GM12878 (cell line): ENCODE data around the gene ZG16. TPM values are rescaled to one million over a fixed set of nuclear protein-coding genes. Genes with fewer than 3 reads are reported as not detected.
A peak's percentile ranks its signal among the peaks of the same experiment; 100 is the strongest.

ENCODE experiments used
- ATAC-seq: fragments of 200-7000 bp; cut with Tn5 transposase; 3 replicates; pipeline ENCODE4 v1.9.1; 2020; ENCODE audit warnings: mild to moderate bottlenecking, moderate library complexity
- BruUV-seq: library from RNA; stranded (reverse); fragments of 400-500 nt; replicated peaks from 2 replicates; lab custom pipeline; 2021; lab: Mats Ljungman, UMichigan
- CTCF ChIA-PET: fragments of 300-600 bp; sonication (Branson Sonifier 250); formaldehyde crosslinking; extraction: SDS; loops from one replicate; lab custom pipeline; 2021; ENCODE audit warnings: inconsistent platforms; lab: Yijun Ruan, JAX
- POLR2A ChIA-PET: fragments of 350-600 bp; formaldehyde crosslinking; extraction: SDS; loops from one replicate; lab custom pipeline; 2021; ENCODE audit warnings: inconsistent platforms; lab: Charles Lee
- RAD21 ChIA-PET: fragments of 300-600 bp; sonication (Branson Sonifier 250); formaldehyde crosslinking; loops from one replicate; lab custom pipeline; 2023; ENCODE audit warnings: antibody characterized with exemption; ENCODE audit not compliant: unreplicated experiment; lab: Charles Lee
- SMC1A ChIA-PET: fragments of 300-600 bp; sonication (Branson Sonifier 250); formaldehyde crosslinking; loops from one replicate; lab custom pipeline; 2023; ENCODE audit not compliant: unreplicated experiment, uncharacterized antibody; lab: Charles Lee
- DNase-seq: peaks from one replicate; pipeline ENCODE4 v3.0.0-alpha.2; 2011; ENCODE audit warnings: low read depth, low spot score
- FAIRE-seq: peaks from 3 replicates; lab custom pipeline; 2011; peaks lifted over from hg19 to GRCh38; lab: Jason Lieb, UNC
- H2AFZ ChIP-seq: 2 replicates; pipeline ENCODE4 v1.6.0; 2011; ENCODE audit warnings: low read depth, low read length, control low read depth; ENCODE audit not compliant: control insufficient read depth
- H3K27ac ChIP-seq: 2 replicates; pipeline ENCODE4 v1.5.1; 2011; ENCODE audit warnings: control low read depth; ENCODE audit not compliant: control insufficient read depth, insufficient read depth
- H3K27me3 ChIP-seq, 2 experiments: replicated peaks in 1 of 2; 2 replicates each; pipeline versions ENCODE4 v1.6.0 to v1.6.1; 2011; ENCODE audit warnings: low read length in 1 of 2; ENCODE audit not compliant: control insufficient read depth in 2 of 2, insufficient read depth in 2 of 2
- H3K36me3 ChIP-seq, 2 experiments: 2 replicates each; pipeline ENCODE4 v1.5.1; 2011; ENCODE audit warnings: low read length in 1 of 2; ENCODE audit not compliant: control insufficient read depth in 2 of 2, insufficient read depth in 2 of 2
- H3K4me1 ChIP-seq: 2 replicates; pipeline ENCODE4 v1.6.1; 2011; ENCODE audit warnings: mild to moderate bottlenecking, low read length, moderate library complexity, mixed read lengths; ENCODE audit not compliant: control insufficient read depth, insufficient read depth
- H3K4me2 ChIP-seq: 2 replicates; pipeline ENCODE4 v1.6.0; 2011; ENCODE audit warnings: control low read depth; ENCODE audit not compliant: control insufficient read depth, insufficient read depth
- H3K4me3 ChIP-seq: fragments of 200-600 bp; sonication (generic); 2 replicates; pipeline ENCODE4 v1.5.1; 2016
- H3K79me2 ChIP-seq: 2 replicates; pipeline ENCODE4 v1.6.0; 2011; ENCODE audit warnings: low read length; ENCODE audit not compliant: control insufficient read depth, insufficient read depth
- H3K9ac ChIP-seq: 2 replicates; pipeline ENCODE4 v1.8.0; 2011; ENCODE audit warnings: low read length, control low read depth, mixed read lengths; ENCODE audit not compliant: control insufficient read depth, insufficient read depth
- H3K9me3 ChIP-seq: replicated peaks from 3 replicates; pipeline ENCODE4 v1.5.1; 2011; ENCODE audit warnings: mild to moderate bottlenecking, low read length; ENCODE audit not compliant: control insufficient read depth, insufficient read depth
- H4K20me1 ChIP-seq: 2 replicates; pipeline ENCODE4 v1.6.0; 2011; ENCODE audit not compliant: control insufficient read depth, insufficient read depth
- ASH2L ChIP-seq: fragments of 300-600, 200-600 bp; sonication (generic); IDR thresholded peaks from 2 replicates; pipeline ENCODE4 v1.6.1; 2017; ENCODE audit warnings: low read depth, mild to moderate bottlenecking, borderline replicate concordance
- BCL3 ChIP-seq: IDR thresholded peaks from 2 replicates; pipeline ENCODE4 v1.6.1; 2011; ENCODE audit warnings: borderline replicate concordance, low read depth, mild to moderate bottlenecking, moderate library complexity, low read length; ENCODE audit not compliant: insufficient read depth, poor library complexity, severe bottlenecking
- BRCA1 ChIP-seq: IDR thresholded peaks from 2 replicates; pipeline ENCODE4 v1.6.1; 2011; ENCODE audit warnings: low read depth, low read length, improper control_type of control experiment
- CBFB ChIP-seq: IDR thresholded peaks from 2 replicates; pipeline ENCODE4 v1.6.1; 2016; ENCODE audit warnings: antibody characterized with exemption, low read depth
- EED ChIP-seq: sonication (generic); IDR thresholded peaks from 2 replicates; pipeline ENCODE4 v1.6.1; 2016; ENCODE audit warnings: antibody characterized with exemption, low read depth
- GATAD2B ChIP-seq: fragments of 450-650 bp; conservative IDR thresholded peaks from 2 replicates; pipeline ENCODE4 v1.6.1; 2017; ENCODE audit warnings: low read depth, mild to moderate bottlenecking, moderate library complexity
- HDGF ChIP-seq: fragments of 450-650 bp; IDR thresholded peaks from 2 replicates; pipeline ENCODE4 v1.6.1; 2016; ENCODE audit warnings: antibody characterized with exemption
- IKZF1 ChIP-seq: fragments of 450-650 bp; conservative IDR thresholded peaks from 2 replicates; pipeline ENCODE4 v1.6.1; 2017; ENCODE audit warnings: antibody characterized with exemption, mild to moderate bottlenecking
- MEF2A ChIP-seq: IDR thresholded peaks from 2 replicates; pipeline ENCODE4 v1.6.1; 2011; ENCODE audit warnings: low read depth, mild to moderate bottlenecking, low read length, moderate library complexity; ENCODE audit not compliant: insufficient read depth
- MXI1 ChIP-seq: fragments of 150-350 bp; IDR thresholded peaks from 2 replicates; pipeline ENCODE4 v1.6.1; 2011; ENCODE audit warnings: low read depth, mild to moderate bottlenecking, inconsistent platforms, low read length, improper control_type of control experiment
- MYC ChIP-seq: IDR thresholded peaks from 2 replicates; pipeline ENCODE4 v1.6.1; 2011; ENCODE audit warnings: mild to moderate bottlenecking, low read length, moderate library complexity, inconsistent platforms; ENCODE audit not compliant: insufficient read depth, insufficient replicate concordance, insufficient read length, severe bottlenecking
- NFXL1 ChIP-seq: fragments of 450-650 bp; IDR thresholded peaks from 2 replicates; pipeline ENCODE4 v1.6.1; 2017; ENCODE audit warnings: antibody characterized with exemption, mild to moderate bottlenecking, borderline replicate concordance
- POLR2AphosphoS2 ChIP-seq: IDR thresholded peaks from 2 replicates; pipeline ENCODE4 v1.6.1; 2011; ENCODE audit warnings: low read depth, mild to moderate bottlenecking, low read length, improper control_type of control experiment, moderate library complexity
- POU2F2 ChIP-seq: IDR thresholded peaks from 3 replicates; pipeline ENCODE4 v1.6.1; 2011; ENCODE audit warnings: low read depth, mild to moderate bottlenecking, low read length, borderline replicate concordance
- RAD21 ChIP-seq: IDR thresholded peaks from 2 replicates; pipeline ENCODE4 v1.6.1; 2011; ENCODE audit warnings: mild to moderate bottlenecking, low read depth, low read length, moderate library complexity; ENCODE audit not compliant: insufficient read depth
- STAT3 ChIP-seq: IDR thresholded peaks from 2 replicates; pipeline ENCODE4 v1.6.1; 2011; ENCODE audit warnings: low read depth, low read length, improper control_type of control experiment
- TCF7 ChIP-seq: IDR thresholded peaks from 2 replicates; pipeline ENCODE4 v1.6.1; 2014; ENCODE audit warnings: antibody characterized with exemption, borderline replicate concordance
- USF2 ChIP-seq: IDR thresholded peaks from 2 replicates; pipeline ENCODE4 v1.6.1; 2011; ENCODE audit warnings: low read depth, low read length, improper control_type of control experiment, borderline replicate concordance
- WGBS: methylation state at CpG from one replicate; pipeline ENCODE4 v1.1.6; 2016; ENCODE audit warnings: low lambda C conversion rate; ENCODE audit not compliant: insufficient replicate concordance, insufficient coverage; ENCODE audit errors: missing lambda C conversion rate; 5-methylcytosine and 5-hydroxymethylcytosine counted together
- in situ Hi-C: fragments of 300-500 bp; cut with MboI; formaldehyde crosslinking; loops from 9 replicates; pipeline ENCODE4 v1.14.3; 2018; ENCODE audit warnings: mixed read lengths
- intact Hi-C: fragments of 100-400 bp; cut with micrococcal nuclease; formaldehyde crosslinking; loops from one replicate; pipeline ENCODE4 v1.14.2; 2022; ENCODE audit not compliant: unreplicated experiment
- polyA plus RNA-seq, 11 experiments: library from polyadenylated mRNA; depleted of rRNA in 4 of 11; unstranded in 6 of 11; stranded (reverse) in 5 of 11; fragments of >200 nt; fragmentation: Nextera tagmentation in 4 of 11; fragmentation: Illumina TruSeq in 1 of 11; extraction: Ambion mirVana in 4 of 11; extraction: Trizol in 1 of 11; gene quantifications; 1 replicate in 1 of 11; 2 replicates in 10 of 11; pipeline versions ENCODE4 v1.2.1 to v1.2.3, GENCODE V29; 2011 to 2016; ENCODE audit warnings: inconsistent platforms in 2 of 11, missing spikeins in 2 of 11, low read depth in 1 of 11
- total RNA-seq, 4 experiments: library from RNA; depleted of rRNA in 3 of 4; stranded (reverse); fragments of >200 nt in 3 of 4; fragmentation: Illumina TruSeq in 1 of 4; extraction: Trizol in 1 of 4; gene quantifications; 2 replicates each; pipeline versions ENCODE4 v1.2.1 to v1.2.3, GENCODE V29; 2013 to 2021
- TF ChIP-seq, protein P1 (sequence below): fragments of 450-650 bp; IDR thresholded peaks from 2 replicates; pipeline ENCODE4 v1.6.1; 2017; ENCODE audit warnings: low read depth, mild to moderate bottlenecking, moderate library complexity

ZG16 gene
- total and polyA plus RNA-seq, 10 of the 15 experiments (the other 5 are each of a cell fraction or from before 2014, with no cell fraction given): not detected

GRCh38 chr16:29807426-29808218 is 29.6 kb downstream of the ZG16 start:
- Histone ChIP-seq H3K36me3 (peaks cover 14 to 16% of the 10 kb centered on the region in 2 experiments), H3K4me1 (peaks cover 31% of the 10 kb centered on the region), H2AFZ (no peak overlapping the region), H4K20me1 (no peaks in the 10 kb centered on the region), H3K79me2 (peaks cover 32% of the 10 kb centered on the region), H3K9me3 (no peaks in the 10 kb centered on the region), H3K9ac (peak overlapping the region; percentile 85), H3K27ac (peak overlapping the region; percentile 86), H3K27me3 (no peaks in the 10 kb centered on the region), H3K4me2 (peak overlapping the region; percentile 96), H3K4me3 (peak overlapping the region; percentile 79)
- in situ Hi-C loops (no loop called here), intact Hi-C loops (loop anchor here (1.0 to 5.0 kb wide), 2 partner anchors 10 to 105 kb away; no protein-coding TSS in a partner anchor)
- ATAC-seq (peak; percentile 52), DNase-seq (no peak), FAIRE-seq (peak; percentile 92)
- TSS peak; percentile 53 for BruUV-seq
- SMC1A ChIA-PET: interaction anchor here (0.7 to 2.9 kb wide), 6 partner anchors 9 to 118 kb away, joined by 3 to 17 read pairs (median 6); partner anchors contain the start of gene KIF22
- RAD21 ChIA-PET: interaction anchor here (0.9 to 2.4 kb wide), 12 partner anchors 9 to 224 kb away, joined by 3 to 31 read pairs (median 6); partner anchors contain the start of genes KIF22, MVP and PAGR1
- POLR2A ChIA-PET: interaction anchor here (0.8 to 4.0 kb wide), 10 partner anchors 8 to 246 kb away, joined by 3 to 40 read pairs (median 6); partner anchors contain the start of genes KIF22, MVP and PAGR1
- CTCF ChIA-PET: interaction anchor here (0.6 to 2.5 kb wide), 17 partner anchors 8 to 211 kb away, joined by 3 to 31 read pairs (median 3); partner anchors contain the start of genes KIF22, MVP and PAGR1
- 1% methylated on average over 60 of the region's 69 CpGs for WGBS
- no peak for TF ChIP-seq TCF7
- TF ChIP-seq BRCA1: no peak
- peak; percentile 11; the same call in 1 of the 2 replicates for TF ChIP-seq CBFB
- peak; percentile 80 for TF ChIP-seq MYC
- TF ChIP-seq POLR2AphosphoS2: peak; percentile 90
- TF ChIP-seq MXI1: peak; percentile 88
- no peak for TF ChIP-seq BCL3
- TF ChIP-seq, protein P1, sequence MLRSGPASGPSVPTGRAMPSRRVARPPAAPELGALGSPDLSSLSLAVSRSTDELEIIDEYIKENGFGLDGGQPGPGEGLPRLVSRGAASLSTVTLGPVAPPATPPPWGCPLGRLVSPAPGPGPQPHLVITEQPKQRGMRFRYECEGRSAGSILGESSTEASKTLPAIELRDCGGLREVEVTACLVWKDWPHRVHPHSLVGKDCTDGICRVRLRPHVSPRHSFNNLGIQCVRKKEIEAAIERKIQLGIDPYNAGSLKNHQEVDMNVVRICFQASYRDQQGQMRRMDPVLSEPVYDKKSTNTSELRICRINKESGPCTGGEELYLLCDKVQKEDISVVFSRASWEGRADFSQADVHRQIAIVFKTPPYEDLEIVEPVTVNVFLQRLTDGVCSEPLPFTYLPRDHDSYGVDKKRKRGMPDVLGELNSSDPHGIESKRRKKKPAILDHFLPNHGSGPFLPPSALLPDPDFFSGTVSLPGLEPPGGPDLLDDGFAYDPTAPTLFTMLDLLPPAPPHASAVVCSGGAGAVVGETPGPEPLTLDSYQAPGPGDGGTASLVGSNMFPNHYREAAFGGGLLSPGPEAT: peak; percentile 65
- peak; percentile 48 for TF ChIP-seq RAD21
- TF ChIP-seq ASH2L: no peak
- peak; percentile 83; the same call in 1 of the 2 replicates for TF ChIP-seq GATAD2B
- TF ChIP-seq POU2F2: no peak
- peak; percentile 100 for TF ChIP-seq HDGF
- peak; percentile 80 for TF ChIP-seq IKZF1
- no peak for TF ChIP-seq NFXL1
- peak; percentile 66 for TF ChIP-seq EED
- TF ChIP-seq MEF2A: no peak
- peak; percentile 27; the same call in 1 of the 2 replicates for TF ChIP-seq USF2
- no peak for TF ChIP-seq STAT3
